Measurements from ENCODE around the gene STOX1.
"Not testable (repeated sequence)": the region's sequence is repeated elsewhere in the genome, so short reads cannot be mapped to it uniquely, and the experiment has no call there.

The STOX1 gene

GRCh38 chr10:68828833-68829232 lies 1.5 kb downstream of the STOX1 start:
- DNase-seq (ENCODE audit: low spot score) = no peak

GRCh38 chr10:68829521-68829920 lies 2.2 kb downstream of the STOX1 start:
- no peak for DNase-seq (ENCODE audit: low spot score)

GRCh38 chr10:68829952-68830351 lies 2.6 kb downstream of the STOX1 start:
- no peak for DNase-seq (ENCODE audit: low spot score)

GRCh38 chr10:68831961-68832455 lies 4.7 kb downstream of the STOX1 start:
- DNase-seq (ENCODE audit: low spot score) = no peak

GRCh38 chr10:68832601-68833000 lies 5.3 kb downstream of the STOX1 start:
- DNase-seq (ENCODE audit: low spot score) = no peak

GRCh38 chr10:68837626-68838322 lies 10.4 kb downstream of the STOX1 start:
- DNase-seq (ENCODE audit: low spot score) = no peak

- not testable (repeated sequence) for DNase-seq (ENCODE audit: low spot score)
Measured at GRCh38 chr10:68840650-68841049, 13.3 kb downstream of the STOX1 start.

- no peak for DNase-seq (ENCODE audit: low spot score)
Measured at GRCh38 chr10:68848281-68848680, 20.9 kb downstream of the STOX1 start.

GRCh38 chr10:68848806-68849205 lies 21.5 kb downstream of the STOX1 start:
- DNase-seq (ENCODE audit: low spot score) = no peak

GRCh38 chr10:68856352-68856751 lies 29.0 kb downstream of the STOX1 start:
- DNase-seq (ENCODE audit: low spot score) = no peak

- no peak for DNase-seq (ENCODE audit: low spot score)
Measured at GRCh38 chr10:68857005-68857404, 29.7 kb downstream of the STOX1 start.

- DNase-seq (ENCODE audit: low spot score) = no peak
Measured at GRCh38 chr10:68861253-68861652, 33.9 kb downstream of the STOX1 start.

- no peak for DNase-seq (ENCODE audit: low spot score)
Measured at GRCh38 chr10:68864611-68865010, 37.3 kb downstream of the STOX1 start.

GRCh38 chr10:68868173-68868572 lies 40.8 kb downstream of the STOX1 start:
- not testable (repeated sequence) for DNase-seq (ENCODE audit: low spot score)

GRCh38 chr10:68869623-68870022 lies 42.3 kb downstream of the STOX1 start:
- DNase-seq (ENCODE audit: low spot score) = no peak

GRCh38 chr10:68870061-68870460 lies 42.7 kb downstream of the STOX1 start:
- DNase-seq (ENCODE audit: low spot score) = no peak

- no peak for DNase-seq (ENCODE audit: low spot score)
Measured at GRCh38 chr10:68870545-68871104, 43.3 kb downstream of the STOX1 start.

- no peak for DNase-seq (ENCODE audit: low spot score)
Measured at GRCh38 chr10:68871105-68871711, 43.9 kb downstream of the STOX1 start.

- no peak for DNase-seq (ENCODE audit: low spot score)
Measured at GRCh38 chr10:68871731-68872342, 44.5 kb downstream of the STOX1 start.

GRCh38 chr10:68876246-68877138 lies 49.2 kb downstream of the STOX1 start:
- DNase-seq (ENCODE audit: low spot score) = no peak

- DNase-seq (ENCODE audit: low spot score) = no peak
Measured at GRCh38 chr10:68877482-68878110, 50.3 kb downstream of the STOX1 start.

Measured in HuH-7.5 (cell line).